HG02623 (cell line): Measurements from ENCODE around the gene RYK.
A peak's percentile ranks its signal among the peaks of the same experiment; 100 is the strongest.
"Not testable (repeated sequence)": the region's sequence is repeated elsewhere in the genome, so short reads cannot be mapped to it uniquely, and the experiment has no call there.

Source experiments
- ATAC-seq: cut with Tn5 transposase; IDR thresholded peaks from one replicate; pipeline ENCODE4 v1.9.1; 2021; ENCODE audit warnings: moderate library complexity; ENCODE audit not compliant: unreplicated experiment

Gene RYK

DNA sequence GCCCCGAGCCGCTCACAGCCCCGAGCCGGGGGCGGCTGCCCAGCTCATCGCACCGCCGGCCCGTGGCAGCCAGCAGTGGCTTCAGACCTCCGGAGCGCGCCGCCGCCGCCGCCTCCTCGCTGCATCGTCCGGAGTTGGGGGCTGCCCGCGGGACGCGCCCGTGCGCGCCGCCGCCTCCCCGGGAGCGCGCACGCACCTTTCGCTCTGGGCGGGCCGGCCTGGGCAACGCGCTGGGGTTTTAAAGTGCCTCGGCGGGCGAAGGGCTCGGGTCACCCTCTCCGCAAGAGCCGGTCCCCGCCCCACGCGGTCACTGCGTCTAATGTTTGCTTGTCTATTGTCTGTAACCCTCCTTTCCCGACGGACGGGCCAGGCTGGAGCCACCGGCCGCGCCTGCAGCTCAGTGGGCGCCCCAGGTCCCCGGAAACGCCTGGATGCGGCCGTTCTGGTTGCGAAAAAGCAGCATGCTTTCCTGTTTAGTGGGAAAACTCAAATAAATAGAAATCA is at the start of gene RYK:
RYK (minus strand) TSS at position 143 of the 504 bp plus-strand sequence. CDS start 205 bp downstream, outside the sequence.
- ATAC-seq: peak; percentile 79

DNA sequence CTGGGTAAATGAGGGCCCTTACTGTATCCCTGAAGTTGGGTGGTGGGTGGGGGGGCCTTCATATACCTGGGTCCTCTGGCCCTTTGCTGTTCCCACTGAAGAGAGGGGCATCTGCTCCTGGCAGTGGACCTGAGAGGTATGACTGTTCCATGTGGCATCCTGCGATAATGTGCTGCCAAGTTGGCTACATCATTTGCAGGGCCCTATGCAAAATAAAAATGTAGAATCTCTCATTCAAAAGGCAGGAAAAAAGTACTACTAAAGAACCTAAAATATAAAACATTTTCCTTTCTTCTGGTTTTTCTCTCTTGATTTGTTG is 49.2 kb upstream of the RYK start:
- no peak for ATAC-seq

DNA sequence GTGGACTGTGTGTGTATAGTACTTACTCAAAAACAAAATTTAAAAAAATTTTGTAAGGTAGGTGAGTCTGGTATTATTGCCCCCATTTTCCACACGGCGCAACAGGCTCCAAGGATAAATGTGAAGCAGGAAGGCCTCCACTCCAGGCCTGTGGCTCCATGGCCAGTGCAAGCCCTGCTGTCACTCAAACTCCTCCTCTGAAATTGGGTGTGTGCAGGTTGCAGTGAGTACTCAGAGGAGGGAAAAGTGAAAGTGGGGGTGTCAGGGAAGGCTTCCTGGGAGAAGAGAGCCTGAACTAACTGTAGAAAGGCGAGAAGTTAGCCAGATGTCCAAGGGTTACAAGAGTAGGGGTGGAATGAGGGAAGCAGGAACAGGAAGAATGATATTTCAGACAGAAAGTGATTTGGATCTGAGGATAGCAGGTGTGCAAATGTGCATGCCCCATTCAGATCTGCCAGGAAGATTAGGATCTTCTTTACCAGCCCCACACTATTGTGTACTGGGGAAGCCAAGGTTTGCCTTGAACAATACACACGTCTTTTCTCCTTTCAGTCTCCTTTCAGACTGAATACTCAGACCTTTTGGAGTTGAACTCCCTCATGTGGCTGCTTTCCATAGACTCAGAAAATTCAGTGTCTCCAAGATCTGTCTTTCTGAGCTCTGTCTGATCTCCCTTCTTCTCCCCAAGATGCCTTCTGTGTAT is 48.7 kb upstream of the RYK start:
- no peak for ATAC-seq

DNA sequence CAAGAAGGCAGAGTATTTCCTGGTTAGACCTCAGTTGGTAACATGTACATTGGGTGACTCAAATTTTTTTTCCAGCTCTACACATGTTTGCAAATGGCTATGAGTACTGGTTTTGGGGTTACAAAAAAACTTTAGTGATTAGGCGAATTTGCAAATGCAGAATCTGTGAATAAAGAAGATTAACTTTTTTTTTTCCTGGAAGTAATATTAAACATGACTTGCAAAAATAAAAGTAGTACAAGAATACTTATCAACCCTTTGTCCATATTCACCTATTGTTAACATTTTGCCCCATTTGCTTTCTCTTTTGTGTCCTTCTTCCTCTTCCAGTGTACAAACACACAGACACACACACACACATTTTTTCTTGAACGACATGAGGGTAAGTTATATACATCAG is 47.6 kb upstream of the RYK start:
- no peak for ATAC-seq

DNA sequence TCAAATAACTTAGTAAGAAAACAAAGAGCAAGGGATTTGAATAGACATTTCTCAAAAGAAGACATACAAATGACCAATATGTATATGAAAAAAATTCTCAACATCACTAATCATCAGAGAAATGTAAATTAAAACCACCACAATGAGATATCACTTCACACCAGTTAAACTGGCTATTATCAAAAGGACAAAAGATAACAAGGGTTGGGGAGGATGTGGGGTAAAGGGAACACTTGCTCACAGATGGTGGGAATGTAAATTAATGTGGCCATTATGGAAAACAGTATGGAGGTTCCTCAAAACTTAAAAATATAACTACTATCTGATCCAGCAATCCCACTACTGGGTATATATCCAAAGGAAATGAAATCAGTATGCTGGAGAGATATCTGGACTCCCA is 46.0 kb upstream of the RYK start:
- no peak for ATAC-seq

DNA sequence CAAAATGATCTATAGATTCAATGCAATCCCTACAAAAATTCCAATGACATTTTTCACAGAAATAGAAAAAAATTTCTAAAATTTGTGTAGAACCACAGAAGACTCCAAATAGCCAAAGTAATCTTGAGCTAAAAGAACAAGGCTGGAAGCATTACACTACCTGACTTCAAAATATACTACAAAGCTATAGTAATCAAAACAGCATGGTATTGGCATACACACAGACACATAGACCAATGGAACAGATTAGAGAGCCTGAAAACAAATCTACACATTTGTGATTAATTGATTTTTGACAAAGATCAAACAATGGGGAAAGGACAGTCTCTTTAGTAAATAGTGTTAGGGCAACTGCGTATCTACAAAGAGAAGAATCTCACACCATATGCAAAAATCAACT is 45.3 kb upstream of the RYK start:
- ATAC-seq: no peak

DNA sequence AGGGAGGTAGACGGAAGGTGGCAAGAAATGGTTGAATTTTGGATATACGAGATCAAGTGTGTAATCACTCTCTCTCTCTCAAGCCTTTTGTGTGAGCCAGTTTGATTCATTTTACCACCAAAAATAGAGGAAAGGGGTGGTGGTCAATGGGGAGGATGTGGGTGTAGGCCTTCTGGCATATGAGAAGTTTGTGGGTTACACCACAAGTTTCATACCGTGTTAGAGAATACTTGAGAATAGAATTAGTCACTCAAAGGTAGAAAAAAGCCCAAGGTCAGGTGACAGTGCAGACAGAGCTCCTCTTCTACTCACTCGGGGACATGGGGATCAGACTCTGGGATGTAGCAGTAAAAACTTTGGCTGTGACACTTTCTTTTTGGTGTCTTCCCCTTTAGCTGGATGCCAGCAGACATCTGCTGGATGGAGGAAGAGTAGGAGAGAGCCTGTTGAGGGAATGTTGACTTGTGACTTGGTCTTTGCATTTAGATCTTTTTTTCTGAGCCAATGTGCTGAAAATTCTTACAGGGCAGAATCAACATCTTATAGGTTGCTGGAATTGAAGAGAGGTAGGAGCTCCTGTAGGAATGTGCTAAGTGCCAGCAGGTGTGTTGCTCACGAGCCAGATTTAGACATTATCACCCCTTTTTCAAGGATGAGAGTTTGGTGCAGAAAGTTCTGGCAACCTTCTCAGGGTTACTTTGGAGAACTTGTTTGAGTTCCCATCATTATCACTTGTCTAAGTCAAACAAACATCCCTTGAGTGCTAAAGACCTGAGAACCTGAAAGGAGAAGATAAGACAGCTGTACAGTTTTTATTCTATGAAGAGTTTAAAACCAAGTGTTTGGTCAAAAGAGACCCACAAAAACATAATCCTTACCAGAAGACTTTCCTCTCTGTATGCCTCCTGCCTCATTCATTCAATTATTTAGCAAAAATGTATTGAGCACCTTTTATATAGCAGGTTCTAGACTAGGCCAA is 43.9 kb upstream of the RYK start:
- peak; percentile 100 for ATAC-seq

DNA sequence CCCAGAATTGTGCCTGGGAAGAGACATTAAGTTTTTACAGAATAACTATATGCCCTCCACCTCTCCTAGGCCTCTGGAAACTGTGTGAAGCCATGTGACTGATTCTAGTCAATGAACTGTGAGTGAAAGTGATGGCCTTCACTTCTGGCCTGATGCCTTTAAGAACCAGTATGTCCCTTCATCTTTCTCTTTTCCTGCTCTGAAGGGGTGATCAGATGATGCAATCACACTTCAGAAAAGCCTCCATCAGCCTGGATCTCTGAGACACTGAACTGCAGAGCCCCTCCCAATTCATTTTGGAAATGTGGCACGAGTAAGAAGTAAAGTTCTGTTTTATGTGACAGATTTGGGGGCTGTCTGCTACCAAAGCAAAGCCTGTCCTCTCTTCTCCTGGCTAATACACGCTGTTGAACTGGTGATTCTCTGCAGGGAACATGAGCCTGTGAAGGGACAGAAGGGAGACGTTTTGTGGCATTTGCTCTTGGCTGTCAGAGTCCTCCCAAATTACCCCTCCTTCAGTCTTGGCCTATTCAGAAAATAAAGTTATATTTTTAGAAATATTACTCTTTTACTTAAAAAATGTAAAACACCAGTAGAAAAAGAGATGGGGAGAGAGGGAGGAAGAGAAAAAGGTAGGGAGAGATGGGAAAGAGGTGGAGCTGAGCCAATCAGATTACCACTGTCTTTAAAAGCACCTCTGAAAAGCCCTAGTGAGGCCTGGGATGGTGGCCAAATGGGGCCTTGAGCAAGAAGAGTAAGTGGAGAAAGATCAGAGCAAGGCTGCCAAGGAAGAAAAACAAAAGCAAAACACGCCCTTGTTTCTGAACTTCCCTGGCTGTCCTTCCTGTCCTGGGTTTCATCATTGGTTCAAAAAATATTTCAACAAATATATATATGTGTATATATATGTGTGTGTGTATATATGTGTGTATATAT is 40.9 kb upstream of the RYK start:
- ATAC-seq: no peak

DNA sequence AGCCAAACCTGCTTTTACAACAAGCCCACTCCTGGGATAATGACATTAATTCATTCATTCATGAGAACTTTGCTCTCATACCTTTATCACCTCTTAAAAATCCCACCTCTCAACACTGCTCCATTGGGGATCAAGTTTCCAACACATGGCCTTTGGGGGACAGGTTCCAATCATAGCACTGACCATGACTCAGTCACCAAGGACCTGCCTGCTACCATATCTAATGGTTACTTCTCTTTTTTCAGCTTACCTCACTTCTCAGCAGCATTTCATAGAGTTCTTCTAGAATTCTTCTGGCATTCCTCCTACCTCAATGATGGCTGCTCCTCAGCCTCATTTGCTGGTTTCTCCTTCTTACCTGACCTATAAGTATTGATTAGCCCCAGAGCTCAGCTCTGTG is 36.9 kb upstream of the RYK start:
- ATAC-seq: no peak

DNA sequence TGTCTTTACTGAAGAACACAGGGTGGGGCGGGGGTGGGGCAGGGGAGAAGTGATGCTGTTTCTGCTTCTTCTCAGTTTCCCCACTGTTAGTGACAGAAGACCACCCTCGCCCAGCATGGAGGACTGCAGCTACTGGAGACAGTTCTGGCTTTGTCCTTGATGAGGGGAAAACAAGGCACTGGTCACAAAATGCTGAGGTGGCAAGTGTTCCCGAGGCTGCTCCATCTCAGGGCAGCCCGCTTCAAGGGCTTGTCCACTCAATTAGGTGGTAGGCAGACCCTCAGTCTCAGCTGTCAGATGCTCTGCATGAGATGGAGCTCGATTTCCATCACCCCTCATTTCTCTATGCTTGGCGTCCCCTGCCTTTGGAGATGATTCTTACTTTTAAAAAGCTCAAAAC is 33.8 kb upstream of the RYK start:
- no peak for ATAC-seq

DNA sequence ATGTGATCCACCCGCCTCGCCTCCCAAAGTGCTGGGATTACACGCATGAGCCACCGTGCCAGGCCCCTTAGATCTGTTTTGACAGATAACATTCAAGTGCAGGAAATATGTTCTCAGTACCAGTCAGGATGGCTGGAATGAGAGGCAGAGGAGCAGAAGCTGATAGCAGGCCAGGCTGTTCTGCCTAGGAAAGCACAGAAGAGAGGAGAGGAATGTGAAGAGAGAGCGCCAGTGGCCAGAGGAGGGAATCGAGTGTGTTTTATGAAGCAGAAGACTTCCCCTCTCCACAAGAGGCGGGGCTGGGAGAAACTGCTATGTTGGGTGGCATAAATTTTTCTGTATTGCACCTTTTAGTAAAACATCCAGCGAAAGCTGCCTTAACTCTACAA is 32.0 kb upstream of the RYK start:
- no peak for ATAC-seq

DNA sequence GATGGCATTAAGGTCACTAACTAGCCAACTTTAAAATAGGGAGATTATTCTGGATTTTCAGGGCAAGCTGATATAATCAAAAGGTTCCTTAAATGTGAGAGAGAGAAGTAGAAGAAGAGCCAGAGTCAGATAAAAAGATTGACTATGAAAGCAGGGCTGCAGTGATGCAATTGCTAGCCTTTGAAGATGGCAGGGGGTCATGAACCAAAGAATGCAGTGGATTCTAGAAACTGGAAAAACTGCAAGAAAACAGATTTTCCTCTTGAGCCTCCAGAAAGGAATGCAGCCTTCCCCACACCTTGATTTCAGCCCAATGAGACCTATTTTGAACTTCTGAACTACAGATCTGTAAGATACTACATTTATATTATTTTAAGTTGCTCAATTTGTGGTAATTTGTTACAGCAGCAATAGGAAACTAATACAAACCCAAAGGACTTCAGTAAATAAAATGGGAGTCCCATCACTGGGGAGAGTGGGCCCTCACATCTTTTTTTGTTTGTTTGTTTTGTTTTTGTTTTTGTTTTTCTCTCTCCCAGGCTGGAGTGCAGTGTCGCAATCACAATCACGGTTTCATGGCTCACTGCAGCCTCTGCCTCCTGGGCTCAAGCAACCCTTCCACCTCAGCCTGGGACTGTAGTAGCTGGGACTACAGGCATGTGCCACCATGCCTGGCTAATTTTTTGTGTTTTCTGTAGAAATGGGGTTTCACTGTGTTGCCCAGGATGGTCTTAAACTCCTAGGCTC is 31.4 kb upstream of the RYK start:
- no peak for ATAC-seq

DNA sequence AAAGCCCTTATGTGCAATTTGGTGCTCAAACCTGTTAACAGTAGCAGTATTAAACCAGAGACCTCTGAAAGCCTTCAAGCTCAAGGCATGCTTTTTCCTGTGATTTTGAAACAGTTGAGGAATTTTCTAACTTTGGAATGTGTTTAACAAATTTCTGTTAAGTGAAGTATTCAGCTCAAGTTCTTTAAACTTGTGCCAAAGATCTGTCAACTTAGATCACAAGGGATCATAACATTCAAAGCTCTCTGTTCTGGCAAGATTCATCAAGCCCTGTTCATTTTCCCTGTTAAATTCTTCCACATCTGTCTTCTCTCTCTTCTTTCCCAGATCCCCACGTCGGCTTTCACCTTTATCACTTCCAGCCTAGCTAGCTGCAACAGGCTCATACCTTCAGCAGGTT is 28.8 kb upstream of the RYK start:
- ATAC-seq: no peak

DNA sequence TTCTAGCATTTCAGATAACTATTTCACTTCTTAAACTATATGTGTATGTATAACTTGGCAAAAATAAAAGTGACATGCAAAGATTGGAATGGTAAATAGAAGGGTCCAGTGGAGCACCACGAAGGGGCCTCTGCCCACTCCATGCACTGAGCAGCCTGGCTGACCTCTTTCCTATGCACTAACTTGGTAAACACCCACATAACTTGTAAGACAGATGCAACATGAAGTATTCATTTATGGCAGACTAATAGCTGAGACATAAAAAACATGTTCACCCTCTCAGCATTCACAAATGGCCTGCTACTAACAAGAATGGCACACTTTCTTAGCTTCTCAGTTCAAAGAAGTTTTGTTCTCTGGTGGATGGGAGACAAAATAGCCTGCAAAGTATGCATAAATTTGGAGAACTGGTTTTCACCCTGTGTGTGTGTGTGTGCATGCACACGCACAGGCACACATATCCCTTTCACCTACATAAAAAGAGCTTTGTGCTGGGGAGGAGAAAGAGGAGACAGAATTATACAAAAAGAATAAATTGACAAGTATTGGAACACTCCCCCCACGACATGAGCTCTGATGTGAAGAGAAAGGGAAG is 26.5 kb upstream of the RYK start:
- no peak for ATAC-seq

DNA sequence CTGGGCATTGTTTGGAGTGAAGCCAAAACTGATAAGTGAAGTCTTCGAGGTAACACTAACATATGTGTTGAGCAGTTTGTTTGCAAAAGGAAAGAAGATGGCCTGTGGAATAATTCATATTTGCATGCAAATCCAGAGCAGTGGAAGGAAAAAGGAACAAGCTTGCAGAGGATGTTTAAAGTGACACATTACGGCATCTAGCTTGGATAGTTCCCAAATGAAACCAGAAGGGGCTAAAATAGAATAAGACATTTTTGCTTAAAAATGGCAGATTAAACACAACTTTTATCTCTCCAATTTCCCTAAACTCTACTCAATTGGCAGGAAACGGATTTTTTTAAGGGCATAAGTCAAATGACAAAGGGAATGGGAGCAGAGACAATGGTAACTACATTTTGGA is 25.4 kb upstream of the RYK start:
- no peak for ATAC-seq

DNA sequence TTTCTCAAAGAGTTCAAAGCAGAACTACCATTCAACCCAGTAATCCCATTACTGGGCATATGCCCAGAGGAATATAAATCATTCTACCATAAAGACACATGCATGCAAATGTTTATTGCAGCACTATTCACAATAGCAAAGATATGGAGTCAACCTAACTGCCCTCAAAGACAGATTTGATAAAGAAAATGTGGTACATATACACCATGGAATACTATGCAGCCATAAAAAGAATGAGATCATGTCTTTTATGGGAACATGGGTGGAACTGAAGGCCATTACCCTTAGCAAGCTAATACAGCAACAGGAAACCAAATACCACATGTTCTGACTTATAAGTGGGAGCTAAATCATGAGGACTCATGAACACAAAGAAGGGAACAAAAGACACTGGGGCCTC is 24.5 kb upstream of the RYK start:
- not testable (repeated sequence) for ATAC-seq

DNA sequence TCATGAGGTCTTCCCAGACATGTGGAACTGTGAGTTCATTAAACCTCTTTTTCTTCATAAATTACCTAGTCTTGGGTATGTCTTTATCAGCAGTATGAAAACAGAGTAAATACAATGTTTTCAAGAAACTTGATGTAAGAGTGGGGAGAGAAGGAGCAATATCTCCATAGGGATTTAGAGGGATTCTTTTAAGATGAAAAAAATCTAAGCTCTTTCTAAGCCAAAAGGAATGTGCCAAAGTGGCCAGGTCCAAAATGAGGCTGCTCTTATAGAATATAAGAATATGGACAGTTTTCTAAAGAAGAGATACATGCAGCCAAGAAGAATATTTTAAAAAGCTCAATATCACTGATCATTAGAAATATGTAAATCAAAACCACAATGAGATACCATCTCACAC is 23.9 kb upstream of the RYK start:
- ATAC-seq: no peak

DNA sequence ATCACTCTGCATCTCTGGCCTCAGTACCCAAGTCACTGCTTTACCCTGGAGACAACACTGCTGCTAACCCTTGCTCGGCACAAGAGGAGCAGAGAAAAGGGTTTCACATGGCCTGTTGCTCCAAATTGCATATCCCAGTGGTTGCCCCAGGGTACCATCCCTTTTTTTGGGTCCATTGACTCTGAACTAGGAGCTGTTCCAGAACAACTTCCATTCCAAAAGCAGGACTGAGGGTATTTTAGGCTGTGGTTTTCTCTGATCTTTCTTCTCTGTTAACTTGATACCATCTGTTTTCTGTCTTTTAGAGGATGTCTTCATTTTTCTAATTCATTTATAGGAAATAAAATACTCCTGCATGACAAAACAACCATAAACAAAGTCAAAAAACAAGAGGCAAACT is 17.3 kb upstream of the RYK start:
- no peak for ATAC-seq

DNA sequence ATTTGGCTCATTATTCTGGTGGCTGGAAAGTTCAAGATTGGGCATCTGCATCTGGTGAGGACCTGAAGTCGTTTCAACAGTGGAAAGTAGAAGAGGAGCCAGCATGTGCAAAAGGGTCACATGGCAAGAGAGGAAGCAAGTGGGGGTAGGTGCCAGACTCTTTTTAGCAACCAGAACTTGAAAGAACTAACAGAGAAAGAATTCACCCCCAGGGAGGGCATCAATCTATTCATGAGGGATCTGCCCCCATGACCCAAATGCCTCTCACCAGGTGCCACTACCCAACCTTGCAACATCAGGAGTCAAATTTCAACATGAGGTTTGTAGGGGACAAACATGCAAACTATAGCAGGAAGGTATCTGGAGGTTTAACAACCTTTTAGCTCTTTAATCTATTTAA is 10.3 kb upstream of the RYK start:
- no peak for ATAC-seq

DNA sequence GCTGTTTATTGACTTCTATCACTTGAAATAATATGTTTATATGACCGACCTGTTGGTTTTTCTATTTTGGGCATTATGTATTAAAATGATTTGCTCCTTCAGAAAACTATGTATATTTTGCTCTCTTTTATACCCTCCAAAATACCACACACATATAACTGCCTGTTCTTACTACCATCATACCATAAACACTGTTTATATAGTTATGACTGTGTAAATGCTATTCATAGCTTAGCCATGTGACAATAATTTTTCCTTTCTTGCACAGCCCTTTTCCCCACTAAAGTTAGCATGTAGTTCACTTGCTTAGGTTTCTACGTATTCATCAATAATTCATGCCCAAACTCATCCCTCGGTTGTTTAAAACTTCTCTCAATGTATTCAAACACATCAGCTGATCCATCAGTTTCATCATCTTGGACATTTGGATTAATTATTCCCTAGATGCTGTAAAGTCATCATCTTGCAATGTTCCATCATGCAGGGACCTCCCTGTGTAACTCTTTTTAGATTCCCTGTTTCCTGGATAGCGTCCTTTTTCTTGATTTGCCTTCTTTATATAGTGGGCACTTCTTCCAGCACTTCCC is 8.2 kb upstream of the RYK start:
- ATAC-seq: no peak
